HG02623 (cell line): Measurements from ENCODE around the gene NPDC1.

ENCODE experiments used
- ATAC-seq: cut with Tn5 transposase; IDR thresholded peaks from one replicate; pipeline ENCODE4 v1.9.1; 2021; ENCODE audit warnings: moderate library complexity; ENCODE audit not compliant: unreplicated experiment

Gene NPDC1

GRCh38 chr9:137028263-137029057, 17.5 kb downstream of the NPDC1 start:
- ATAC-seq: no peak

DNA sequence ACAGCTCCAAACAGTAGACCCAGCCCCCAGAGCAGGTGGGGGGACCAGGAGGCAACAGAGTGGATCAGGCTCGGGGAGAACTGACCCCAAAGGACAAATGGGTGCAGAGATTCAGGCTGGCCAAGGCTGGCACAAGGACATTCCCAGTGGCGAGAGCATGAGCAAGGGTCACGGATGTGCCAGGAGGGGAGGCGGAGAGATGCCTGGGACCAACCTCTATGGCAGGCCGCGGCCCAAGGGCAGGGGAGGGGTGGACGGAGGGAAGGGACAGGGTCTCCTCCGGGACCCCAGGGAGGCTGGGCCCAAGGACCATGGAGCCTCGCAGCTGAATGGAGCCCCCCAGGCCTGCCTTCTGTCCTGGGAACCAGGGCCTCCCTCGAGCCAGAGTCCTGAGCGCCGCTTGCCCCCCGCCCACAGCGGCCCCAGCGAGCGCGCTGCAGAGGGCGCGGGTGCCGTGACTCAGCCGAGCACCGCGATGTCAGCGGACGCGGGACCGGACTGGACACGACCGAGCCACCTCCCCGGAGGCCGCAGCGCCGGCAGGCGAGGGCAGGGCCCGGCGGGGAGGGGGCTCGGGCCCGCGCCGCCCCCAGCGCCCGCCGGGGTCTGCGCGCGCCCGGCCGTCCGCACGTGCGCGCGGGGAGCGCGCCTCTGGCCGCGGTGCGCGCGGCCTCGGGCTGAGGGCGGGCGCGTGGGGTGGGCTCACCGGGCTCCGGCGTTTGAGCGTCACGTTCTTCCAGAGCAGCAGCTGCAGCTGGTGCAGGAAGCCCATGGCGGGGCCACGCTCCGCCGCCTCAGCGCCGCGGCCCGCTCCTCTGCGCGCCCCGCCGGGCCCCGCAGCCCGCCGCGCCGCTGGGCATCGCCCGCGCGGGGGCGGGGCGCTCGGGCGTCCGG, 18.4 kb downstream of the NPDC1 start, which contains the start of gene ABCA2:
Gene ABCA2, minus strand, starts transcription at position 869 of the 894 bp plus-strand sequence. Its CDS starts 97 bp downstream, at position 772.
- ATAC-seq: no peak

DNA sequence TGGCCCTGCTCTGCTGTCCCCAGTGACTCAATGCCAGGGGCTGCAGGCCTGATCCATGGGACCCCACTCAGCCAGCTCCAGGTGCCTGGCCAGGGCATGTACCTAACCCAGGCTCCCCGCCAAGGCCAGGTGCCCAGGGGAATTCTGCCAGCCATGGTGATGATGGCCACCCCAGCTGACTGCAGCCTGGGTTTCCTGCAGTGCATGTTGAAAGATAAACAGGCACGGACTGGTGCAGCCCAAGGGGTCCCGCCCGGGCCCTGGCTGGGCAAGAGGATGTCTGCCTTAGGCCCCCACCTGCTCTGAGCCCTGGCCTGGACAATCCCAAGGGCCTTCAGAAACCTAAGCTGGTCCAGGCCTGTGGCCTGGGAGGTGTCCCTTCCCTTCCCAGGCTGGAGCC, 19.1 kb downstream of the NPDC1 start:
- ATAC-seq: no peak

GRCh38 chr9:137026384-137026783, 19.6 kb downstream of the NPDC1 start:
- no peak for ATAC-seq

- no peak for ATAC-seq
Observed at GRCh38 chr9:137025517-137025966, 20.4 kb downstream of the NPDC1 start.

- ATAC-seq: no peak
Observed at GRCh38 chr9:137023583-137023991, 22.4 kb downstream of the NPDC1 start.

- no peak for ATAC-seq
Observed at GRCh38 chr9:137023157-137023556, 22.8 kb downstream of the NPDC1 start.

GRCh38 chr9:137022662-137023008, 23.3 kb downstream of the NPDC1 start:
- ATAC-seq: no peak

- ATAC-seq: no peak
Observed at GRCh38 chr9:137021979-137022661, 23.9 kb downstream of the NPDC1 start.

DNA sequence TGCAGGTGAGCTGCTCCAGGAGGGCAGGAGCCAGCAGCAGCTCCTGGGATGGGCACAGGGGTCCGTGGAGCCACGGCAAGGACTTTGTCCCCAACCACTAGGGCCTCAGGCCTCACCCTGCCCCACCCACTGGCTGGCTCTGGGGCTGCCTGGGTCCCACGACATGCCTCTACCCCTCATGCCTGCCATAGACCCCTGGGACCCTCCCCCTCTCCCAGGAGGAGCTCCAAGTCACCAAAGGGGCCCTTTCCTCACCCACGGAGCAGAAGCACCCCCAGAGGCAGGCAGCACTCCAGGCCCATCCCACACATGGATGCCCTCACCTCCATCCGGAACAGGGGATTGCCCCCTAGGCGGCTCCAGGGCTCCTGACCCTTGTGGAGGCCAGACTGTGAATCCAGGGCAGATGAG, 24.4 kb downstream of the NPDC1 start:
- ATAC-seq: no peak

GRCh38 chr9:137020771-137021567, 25.0 kb downstream of the NPDC1 start:
- ATAC-seq: no peak

DNA sequence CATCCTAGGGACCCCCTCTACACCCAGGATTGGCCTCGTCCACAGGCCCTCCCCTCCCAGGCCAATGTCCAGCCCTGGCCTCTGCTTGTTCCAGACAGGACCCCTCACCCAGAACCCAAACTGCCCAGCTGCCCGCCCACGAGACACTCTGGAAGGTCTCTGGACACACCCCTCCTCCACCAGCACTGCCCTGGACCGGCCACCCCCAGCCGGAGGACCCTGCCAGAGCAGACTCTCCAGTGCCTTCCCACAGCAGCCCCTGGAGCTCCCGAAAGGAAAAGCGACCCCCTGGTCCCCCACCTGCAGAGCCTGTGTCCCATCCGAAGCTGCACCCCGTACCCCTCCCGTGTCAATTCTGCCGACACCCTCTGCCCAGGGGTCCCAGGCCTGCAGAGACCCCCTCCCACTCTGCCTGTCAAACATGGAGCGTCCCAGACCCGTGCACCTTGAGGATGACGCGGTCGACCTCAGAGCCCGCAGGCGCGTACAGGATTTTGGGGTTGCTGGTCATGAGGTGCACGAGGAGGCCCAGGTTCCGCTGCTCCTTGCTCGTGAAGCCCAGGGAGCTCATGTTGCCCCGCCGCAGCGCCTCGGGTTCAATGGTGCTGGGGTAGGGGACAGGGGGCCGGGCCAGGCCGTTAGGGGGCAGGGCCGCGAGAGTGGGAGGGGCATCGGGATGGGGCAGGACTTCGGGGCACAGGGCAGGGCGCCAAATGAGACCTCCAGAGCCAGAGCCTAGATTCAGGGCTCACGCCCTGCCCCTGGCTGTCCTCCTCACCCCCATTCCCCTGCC, 25.9 kb downstream of the NPDC1 start:
- ATAC-seq: no peak

- no peak for ATAC-seq
Observed at GRCh38 chr9:137018761-137019559, 27.0 kb downstream of the NPDC1 start.

DNA sequence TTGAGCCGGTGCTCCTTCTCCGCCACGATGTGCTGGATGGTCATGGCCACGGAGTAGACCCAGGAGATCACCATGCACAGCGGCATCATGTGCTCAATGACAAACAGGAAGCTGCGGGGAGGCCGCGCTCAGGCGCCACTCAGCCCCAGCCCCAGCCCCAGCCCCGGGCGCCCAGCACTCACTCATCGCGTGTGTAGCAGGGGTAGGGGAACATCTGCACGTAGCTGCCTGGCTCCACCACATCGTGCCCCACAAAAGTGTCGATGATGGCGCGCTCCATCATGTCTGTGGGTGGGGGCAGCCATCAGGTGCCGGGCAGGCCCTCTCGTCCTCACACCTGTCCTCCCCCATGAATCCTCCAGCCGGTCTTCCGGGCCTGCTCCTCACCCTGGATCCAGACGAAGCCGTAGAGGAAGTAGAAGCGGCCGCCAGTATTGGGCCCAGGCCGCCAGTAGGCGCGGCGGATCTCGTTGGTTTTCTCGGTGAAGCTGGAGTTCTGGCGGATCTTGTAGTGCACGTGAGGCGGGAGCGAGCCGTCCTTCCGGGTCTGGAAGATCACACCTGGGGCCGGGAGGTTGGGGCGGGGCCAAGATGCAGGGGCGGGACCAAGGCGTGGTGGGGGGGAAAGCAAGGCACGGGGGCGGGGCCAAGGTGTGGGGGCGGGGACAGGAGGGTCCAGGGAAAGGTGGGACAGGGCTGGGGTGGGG, 28.0 kb downstream of the NPDC1 start:
- no peak for ATAC-seq

DNA sequence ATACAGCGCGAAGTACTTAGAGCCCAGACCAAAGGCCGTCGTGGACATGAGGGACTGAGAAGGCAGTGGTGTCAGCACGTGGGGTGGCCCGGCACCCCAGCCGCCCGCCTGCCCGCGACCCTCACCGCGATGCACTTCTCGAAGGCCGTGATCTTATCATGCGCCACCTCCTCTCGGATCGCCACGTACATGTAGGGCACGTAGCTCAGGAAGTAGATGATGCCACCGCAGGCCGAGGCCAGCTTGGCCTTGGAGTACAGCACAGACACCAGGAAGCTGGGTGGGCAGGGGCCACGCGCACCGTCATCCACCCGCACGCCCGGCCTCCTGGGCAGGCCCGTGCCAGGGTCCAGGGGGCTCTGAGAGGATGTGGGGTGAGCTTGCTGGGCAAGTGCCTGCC, 28.9 kb downstream of the NPDC1 start:
- no peak for ATAC-seq

DNA sequence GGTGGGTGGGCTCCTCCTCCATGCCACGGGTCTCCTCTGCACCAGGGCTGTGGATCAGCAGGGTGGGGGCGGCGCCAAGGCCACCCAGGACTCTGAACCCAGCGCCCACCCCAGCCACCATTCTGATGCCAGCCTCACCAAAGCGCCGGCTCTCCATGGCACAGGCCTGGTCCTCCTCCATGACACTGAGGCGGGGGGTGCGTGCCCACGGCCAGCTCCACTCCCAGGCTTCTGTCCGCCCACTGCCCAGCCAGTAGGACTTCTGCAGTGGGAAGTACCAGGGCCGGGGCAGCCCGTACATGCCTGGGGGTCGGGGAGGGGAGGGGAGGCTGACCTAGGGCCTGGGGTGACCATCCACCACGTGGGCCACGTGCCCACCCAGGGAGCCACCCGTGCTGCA, 29.5 kb downstream of the NPDC1 start:
- no peak for ATAC-seq

DNA sequence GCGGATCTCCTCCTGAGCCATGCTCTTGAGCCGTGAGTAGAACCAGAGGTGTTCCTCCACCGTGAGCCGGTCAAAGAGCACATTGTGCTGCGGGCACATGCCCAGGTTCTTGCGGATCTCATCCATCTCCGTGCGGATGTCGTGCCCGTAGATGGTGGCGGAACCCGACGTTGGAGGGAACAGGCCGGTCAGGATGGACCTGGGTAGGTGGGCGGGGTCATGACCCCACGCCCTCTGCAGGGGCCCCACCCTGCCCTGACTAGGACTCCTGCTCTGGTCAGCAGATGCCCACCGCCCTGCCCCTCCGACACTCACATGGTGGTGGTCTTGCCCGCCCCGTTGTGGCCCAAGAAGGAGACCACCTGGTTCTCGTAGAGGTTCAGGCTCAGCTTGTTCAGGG, 30.0 kb downstream of the NPDC1 start:
- ATAC-seq: no peak

DNA sequence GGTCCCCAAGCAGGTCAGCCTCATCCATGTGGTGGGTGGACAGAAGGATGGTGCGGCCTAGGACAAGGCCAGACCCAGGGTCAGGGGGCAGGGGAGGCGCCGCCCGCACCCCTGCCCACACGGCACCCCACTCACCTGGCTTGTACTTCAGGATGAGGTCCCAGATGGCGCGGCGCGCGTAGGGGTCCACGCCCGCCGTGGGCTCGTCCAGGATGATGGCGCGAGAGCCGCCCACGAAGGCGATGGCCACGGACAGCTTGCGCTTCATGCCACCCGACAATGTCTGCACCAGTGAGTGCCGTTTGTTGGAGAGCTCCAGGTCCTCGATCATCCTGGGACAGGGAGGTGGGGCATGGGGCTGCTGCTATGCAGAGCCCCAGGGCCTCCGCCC, 30.4 kb downstream of the NPDC1 start:
- ATAC-seq: no peak
